GM12873 (cell line): Measurements from ENCODE around the gene GNAZ.

Experiments
- CTCF ChIP-seq: IDR thresholded peaks from 2 replicates; pipeline ENCODE4 v1.5.1; 2012; ENCODE audit warnings: low read depth, mild to moderate bottlenecking, moderate library complexity, low read length, control low read depth; ENCODE audit not compliant: insufficient read depth; ENCODE audit errors: missing control alignments

The GNAZ gene

GRCh38 chr22:23117275-23117674 is 47.0 kb downstream of the GNAZ start:
- TF ChIP-seq CTCF, result no peak

GRCh38 chr22:23117891-23118646 is 47.8 kb downstream of the GNAZ start:
- TF ChIP-seq CTCF, result no peak

GRCh38 chr22:23118647-23119493 is 48.6 kb downstream of the GNAZ start:
- no peak for TF ChIP-seq CTCF

- no peak for TF ChIP-seq CTCF
Observed at GRCh38 chr22:23119494-23120414, 49.4 kb downstream of the GNAZ start.

GRCh38 chr22:23120415-23120899 is 50.1 kb downstream of the GNAZ start:
- no peak for TF ChIP-seq CTCF

- TF ChIP-seq CTCF, result no peak
Observed at GRCh38 chr22:23121000-23121421, 50.7 kb downstream of the GNAZ start.
